ENCODE results near the gene DCXR. TPM values are rescaled to one million over a fixed set of nuclear protein-coding genes. Genes with fewer than 3 reads are reported as not detected.

DCXR gene
- total and polyA plus RNA-seq, 2 experiments from 2014 or later, result 86.9 to 137 TPM

DNA sequence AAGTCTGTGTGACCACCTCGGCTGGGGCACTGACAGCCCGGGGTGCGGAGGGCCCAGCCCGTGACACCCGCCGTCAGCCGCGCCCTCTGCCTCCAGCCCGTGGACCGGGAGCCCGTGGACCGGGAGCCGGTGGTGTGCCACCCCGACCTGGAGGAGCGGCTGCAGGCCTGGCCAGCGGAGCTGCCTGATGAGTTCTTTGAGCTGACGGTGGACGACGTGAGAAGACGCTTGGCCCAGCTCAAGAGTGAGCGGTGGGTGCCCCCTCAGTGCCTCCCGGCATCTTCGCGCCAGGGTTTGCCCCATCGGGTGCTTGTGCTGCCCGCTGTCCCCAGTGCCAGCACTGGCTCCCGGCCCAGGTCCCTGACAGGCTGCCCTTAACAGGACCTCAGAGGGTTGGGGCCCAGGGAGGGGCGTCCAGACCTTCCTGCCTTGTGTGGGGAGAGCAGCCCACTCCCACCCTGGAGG is 28.5 kb downstream of the DCXR start:
- Mint-ChIP-seq H3K27ac (no peak overlapping the region), H3K9me3 (no peaks in the 10 kb centered on the region), H3K36me3 (ENCODE audit: low read depth) (no peaks in the 10 kb centered on the region), H3K27me3 (ENCODE audit: insufficient read depth, low read depth, poor library complexity) (peaks cover 9% of the 10 kb centered on the region), H3K4me1 (no peaks in the 10 kb centered on the region), H3K4me3 (no peak overlapping the region)
- no peaks in the 10 kb centered on the region for H3F3A ChIP-seq (replicated peaks; ENCODE audit: low read depth)
- no peaks in the 10 kb centered on the region for H3K9me2 ChIP-seq (ENCODE audit: insufficient read depth)
- no peak overlapping the region for H2AFZ ChIP-seq
- H3K4me3 ChIP-seq, result no peak overlapping the region
- ATAC-seq (no peak), DNase-seq (ENCODE audit: low spot score) (no peak)
- H3K27me3 ChIP-seq (ENCODE audit: insufficient read depth), result no peaks in the 10 kb centered on the region
- TF ChIP-seq EZH2phosphoT487 (IDR thresholded peaks at IDR 0.05; ENCODE audit: unreplicated experiment) (no peak), JUNB (IDR thresholded peaks at IDR 0.05; ENCODE audit: unreplicated experiment) (no peak), ZNF462 (CRISPR knock-in tag; IDR thresholded peaks at IDR 0.05) (no peak), POLR2AphosphoS5 (IDR thresholded peaks at IDR 0.05; ENCODE audit: low read depth) (no peak), STAT1 (IDR thresholded peaks at IDR 0.05; ENCODE audit: unreplicated experiment) (no peak), ZNF331 (CRISPR knock-in tag; IDR thresholded peaks at IDR 0.05; ENCODE audit: low read depth) (no peak), CTCF (conservative IDR thresholded peaks at IDR 0.05; ENCODE audit: low read depth in 2 of 2) (no peak), EZH2 (IDR thresholded peaks at IDR 0.05; ENCODE audit: low read depth, unreplicated experiment) (no peak)
- TF ChIP-seq, protein P1, sequence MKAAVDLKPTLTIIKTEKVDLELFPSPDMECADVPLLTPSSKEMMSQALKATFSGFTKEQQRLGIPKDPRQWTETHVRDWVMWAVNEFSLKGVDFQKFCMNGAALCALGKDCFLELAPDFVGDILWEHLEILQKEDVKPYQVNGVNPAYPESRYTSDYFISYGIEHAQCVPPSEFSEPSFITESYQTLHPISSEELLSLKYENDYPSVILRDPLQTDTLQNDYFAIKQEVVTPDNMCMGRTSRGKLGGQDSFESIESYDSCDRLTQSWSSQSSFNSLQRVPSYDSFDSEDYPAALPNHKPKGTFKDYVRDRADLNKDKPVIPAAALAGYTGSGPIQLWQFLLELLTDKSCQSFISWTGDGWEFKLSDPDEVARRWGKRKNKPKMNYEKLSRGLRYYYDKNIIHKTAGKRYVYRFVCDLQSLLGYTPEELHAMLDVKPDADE (IDR thresholded peaks at IDR 0.05), result no peak
- H4K20me1 ChIP-seq (replicated peaks; ENCODE audit: insufficient read depth), result no peaks in the 10 kb centered on the region
- H3K36me3 ChIP-seq (ENCODE audit: insufficient read depth), result no peaks in the 10 kb centered on the region
- no peaks in the 10 kb centered on the region for H3K4me1 ChIP-seq (ENCODE audit: insufficient read depth)
- H3K79me2 ChIP-seq (replicated peaks; ENCODE audit: insufficient read depth), result no peaks in the 10 kb centered on the region
- H3K4me2 ChIP-seq, result no peak overlapping the region
- no peak overlapping the region for H3K27ac ChIP-seq (ENCODE audit: low read depth)

Data from GM23338 (cell line).